ENCODE measurements around the gene TMED9. TPM values are rescaled to one million over a fixed set of nuclear protein-coding genes. Genes with fewer than 3 reads are reported as not detected.

Gene TMED9
- total and polyA plus RNA-seq, 9 of the 15 experiments (the other 6 are each of a cell fraction or from before 2014, with no cell fraction given) = 43.7 to 301 (median 90.0) TPM

GRCh38 chr5:177592010-177592834 lies at the start of gene TMED9 (continued):
- TF ChIP-seq HIVEP1 (CRISPR knock-in tag; IDR thresholded peaks at IDR 0.05) = no peak
- TF ChIP-seq DPF2 (IDR thresholded peaks at IDR 0.05) = no peak
- TF ChIP-seq GATAD2A (IDR thresholded peaks at IDR 0.05) = no peak
- TF ChIP-seq ZNF444 (CRISPR knock-in tag; IDR thresholded peaks at IDR 0.05) = no peak
- TF ChIP-seq RERE (CRISPR knock-in tag; IDR thresholded peaks at IDR 0.05; ENCODE audit: borderline replicate concordance) = no peak; the same call in 1 of the 2 replicates
- no peak for TF ChIP-seq ZC3H8 (IDR thresholded peaks at IDR 0.05)
- peak; percentile 84 for TF ChIP-seq TAF7 (tag; IDR thresholded peaks at IDR 0.05)
- no peak for TF ChIP-seq NFE2 (IDR thresholded peaks at IDR 0.05; ENCODE audit: low read depth)
- TF ChIP-seq SMC3 (conservative IDR thresholded peaks at IDR 0.05; ENCODE audit: insufficient read depth, low read depth, low read length) = no peak
- TF ChIP-seq ZNF518B (CRISPR knock-in tag; IDR thresholded peaks at IDR 0.05) = no peak
- TF ChIP-seq EP400 (IDR thresholded peaks at IDR 0.05) = peak; percentile 92
- TF ChIP-seq PKNOX1 (IDR thresholded peaks at IDR 0.05) = no peak
- no peak for TF ChIP-seq ZNF146 (CRISPR knock-in tag; IDR thresholded peaks at IDR 0.05; ENCODE audit: unreplicated experiment)
- TF ChIP-seq XRCC4 (IDR thresholded peaks at IDR 0.05; ENCODE audit: extremely low read depth, insufficient read depth, insufficient read length) = no peak
- TF ChIP-seq ZNF224 (CRISPR knock-in tag; IDR thresholded peaks at IDR 0.05) = no peak
- TF ChIP-seq ILK (tag; IDR thresholded peaks at IDR 0.05; ENCODE audit: borderline replicate concordance, low read depth) = no peak
- TF ChIP-seq ZNF449 (CRISPR knock-in tag; IDR thresholded peaks at IDR 0.05) = no peak
- no peak for TF ChIP-seq TCF3 (CRISPR knock-in tag; IDR thresholded peaks at IDR 0.05)

Data from K562 (cell line).